ENCODE measurements around the gene ASTN2. TPM values are rescaled to one million over a fixed set of nuclear protein-coding genes. Genes with fewer than 3 reads are reported as not detected.

ASTN2 gene
- total RNA-seq, 1 donor from 2014 or later: 29.0 TPM

DNA sequence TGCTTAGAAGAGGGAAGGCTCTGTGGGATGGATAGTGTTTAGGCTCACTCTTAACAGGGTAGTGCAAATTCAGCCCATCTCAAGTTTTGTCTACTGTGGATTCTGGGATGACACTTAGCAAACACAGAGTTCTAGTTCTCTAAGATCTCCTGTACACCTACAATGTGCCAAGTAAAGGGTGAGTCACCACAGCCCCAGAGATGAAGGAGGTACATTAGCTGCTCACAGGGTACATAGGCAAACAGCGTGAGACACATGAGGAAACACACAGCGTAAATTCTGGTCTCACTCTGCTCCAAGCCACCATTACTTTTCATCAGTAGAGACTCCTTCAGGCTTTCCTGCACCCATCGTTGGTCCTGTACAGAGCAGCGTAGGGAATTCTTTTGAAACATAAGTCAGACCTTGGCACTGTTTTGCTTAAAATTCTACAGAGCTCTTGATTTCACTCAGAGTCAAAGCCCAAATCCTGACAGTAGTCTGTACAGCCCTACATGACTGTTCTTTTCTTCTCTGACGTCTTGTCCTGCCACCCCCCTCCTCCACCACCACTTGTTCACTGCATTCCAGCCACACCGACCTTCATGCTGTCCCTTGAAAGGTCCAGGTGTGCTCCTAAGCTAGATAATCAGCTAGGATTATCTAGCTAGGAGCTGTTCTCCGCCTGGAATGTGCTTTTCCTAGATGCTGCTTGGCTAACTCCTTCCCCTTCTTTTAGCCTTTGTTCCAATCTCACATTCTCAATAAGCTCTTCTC lies 8.7 kb downstream of the ASTN2 start:
- Mint-ChIP-seq H3K9me3 (ENCODE audit: low read depth) (no peaks in the 10 kb centered on the region), H3K4me3 (ENCODE audit: low read depth) (no peak overlapping the region), H3K36me3 (ENCODE audit: insufficient read depth) (no peaks in the 10 kb centered on the region), H3K27ac (no peak overlapping the region), H3K4me1 (ENCODE audit: low read depth) (peaks cover 22% of the 10 kb centered on the region), H3K27me3 (no peaks in the 10 kb centered on the region)
- DNase-seq (ENCODE audit: low spot score, unreplicated experiment): no peak
- TF ChIP-seq, protein P1, sequence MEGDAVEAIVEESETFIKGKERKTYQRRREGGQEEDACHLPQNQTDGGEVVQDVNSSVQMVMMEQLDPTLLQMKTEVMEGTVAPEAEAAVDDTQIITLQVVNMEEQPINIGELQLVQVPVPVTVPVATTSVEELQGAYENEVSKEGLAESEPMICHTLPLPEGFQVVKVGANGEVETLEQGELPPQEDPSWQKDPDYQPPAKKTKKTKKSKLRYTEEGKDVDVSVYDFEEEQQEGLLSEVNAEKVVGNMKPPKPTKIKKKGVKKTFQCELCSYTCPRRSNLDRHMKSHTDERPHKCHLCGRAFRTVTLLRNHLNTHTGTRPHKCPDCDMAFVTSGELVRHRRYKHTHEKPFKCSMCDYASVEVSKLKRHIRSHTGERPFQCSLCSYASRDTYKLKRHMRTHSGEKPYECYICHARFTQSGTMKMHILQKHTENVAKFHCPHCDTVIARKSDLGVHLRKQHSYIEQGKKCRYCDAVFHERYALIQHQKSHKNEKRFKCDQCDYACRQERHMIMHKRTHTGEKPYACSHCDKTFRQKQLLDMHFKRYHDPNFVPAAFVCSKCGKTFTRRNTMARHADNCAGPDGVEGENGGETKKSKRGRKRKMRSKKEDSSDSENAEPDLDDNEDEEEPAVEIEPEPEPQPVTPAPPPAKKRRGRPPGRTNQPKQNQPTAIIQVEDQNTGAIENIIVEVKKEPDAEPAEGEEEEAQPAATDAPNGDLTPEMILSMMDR (IDR thresholded peaks at IDR 0.05; ENCODE audit: unreplicated experiment): no peak

DNA sequence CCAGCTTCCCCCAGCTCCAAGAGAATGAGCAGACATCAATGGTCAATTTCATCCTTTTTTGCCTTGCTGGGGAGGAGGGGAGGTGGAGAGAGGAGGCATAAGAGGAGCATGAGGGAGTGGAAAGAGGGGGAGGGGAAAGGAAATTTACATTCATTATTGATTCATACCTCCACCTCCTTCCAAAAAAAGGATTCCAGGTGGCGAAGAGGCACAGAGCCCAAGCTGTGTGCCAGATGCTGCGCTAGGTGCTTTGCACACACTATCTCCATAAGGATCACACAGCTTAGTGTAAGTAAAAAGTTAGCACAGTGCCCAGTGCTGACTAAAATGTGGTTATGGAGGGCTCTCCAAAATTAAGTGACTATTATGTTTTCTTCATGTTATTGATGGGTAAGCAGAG lies 11.0 kb downstream of the ASTN2 start:
- H3K9me3 Mint-ChIP-seq (ENCODE audit: low read depth): no peaks in the 10 kb centered on the region
- no peaks in the 10 kb centered on the region for H3K27me3 Mint-ChIP-seq
- no peak for DNase-seq (ENCODE audit: low spot score, unreplicated experiment)
- TF ChIP-seq, protein P1 (IDR thresholded peaks at IDR 0.05; ENCODE audit: unreplicated experiment): no peak
- no peak overlapping the region for H3K4me3 Mint-ChIP-seq (ENCODE audit: low read depth)
- H3K4me1 Mint-ChIP-seq (ENCODE audit: low read depth): peaks cover 39% of the 10 kb centered on the region
- H3K36me3 Mint-ChIP-seq (ENCODE audit: insufficient read depth): no peaks in the 10 kb centered on the region
- no peak overlapping the region for H3K27ac Mint-ChIP-seq

DNA sequence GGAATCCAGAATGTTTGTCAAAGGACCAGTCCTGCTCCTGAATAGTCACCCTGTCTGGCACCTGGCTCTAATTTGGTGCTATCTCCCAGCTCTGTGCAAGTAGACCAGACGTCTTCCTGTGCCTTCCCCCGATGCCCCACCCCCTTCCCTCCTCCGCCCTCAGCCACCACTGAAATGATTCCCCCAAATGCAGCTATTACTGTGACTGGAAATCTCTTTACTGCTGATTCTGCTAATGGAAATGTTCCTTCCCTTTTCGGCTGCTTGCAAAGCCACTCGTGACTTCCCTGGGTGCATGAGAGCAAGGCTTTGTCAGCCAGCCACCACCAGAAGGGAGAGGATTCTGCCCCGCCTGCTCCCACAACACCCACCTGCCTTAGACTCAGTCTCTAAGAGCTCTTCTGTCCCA lies 11.4 kb downstream of the ASTN2 start:
- TF ChIP-seq, protein P1 (IDR thresholded peaks at IDR 0.05; ENCODE audit: unreplicated experiment): no peak
- DNase-seq (ENCODE audit: low spot score, unreplicated experiment): no peak
- H3K27ac Mint-ChIP-seq: no peak overlapping the region
- H3K4me3 Mint-ChIP-seq (ENCODE audit: low read depth): no peak overlapping the region
- no peaks in the 10 kb centered on the region for H3K36me3 Mint-ChIP-seq (ENCODE audit: insufficient read depth)
- no peaks in the 10 kb centered on the region for H3K27me3 Mint-ChIP-seq
- H3K4me1 Mint-ChIP-seq (ENCODE audit: low read depth): peaks cover 43% of the 10 kb centered on the region
- H3K9me3 Mint-ChIP-seq (ENCODE audit: low read depth): no peaks in the 10 kb centered on the region

DNA sequence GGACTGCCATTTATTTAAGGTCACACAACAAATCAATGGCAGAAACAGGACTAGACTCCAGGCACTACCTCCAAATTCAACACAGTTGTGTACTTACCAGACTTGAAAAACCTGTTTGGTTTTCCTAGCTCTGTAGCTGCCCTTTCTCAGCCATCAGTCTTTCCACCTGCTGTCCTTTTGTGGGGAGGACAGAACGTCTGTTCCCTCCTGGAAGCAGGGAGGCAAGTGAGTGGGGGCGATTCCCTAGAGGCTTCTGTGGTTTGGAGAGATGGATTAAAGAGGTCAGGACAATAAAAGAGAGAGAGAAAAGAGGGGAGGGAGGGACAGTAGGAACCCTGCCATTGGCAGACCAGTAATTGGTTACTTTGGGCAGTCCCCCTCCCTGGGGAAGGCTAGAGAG lies 14.7 kb downstream of the ASTN2 start:
- DNase-seq (ENCODE audit: low spot score, unreplicated experiment): no peak
- Mint-ChIP-seq H3K36me3 (ENCODE audit: insufficient read depth) (no peaks in the 10 kb centered on the region), H3K4me3 (ENCODE audit: low read depth) (peak overlapping the region; percentile 18), H3K27ac (peak overlapping the region; percentile 91), H3K9me3 (ENCODE audit: low read depth) (no peaks in the 10 kb centered on the region), H3K27me3 (no peaks in the 10 kb centered on the region), H3K4me1 (ENCODE audit: low read depth) (peaks cover 53% of the 10 kb centered on the region)
- TF ChIP-seq, protein P1 (IDR thresholded peaks at IDR 0.05; ENCODE audit: unreplicated experiment): no peak

DNA sequence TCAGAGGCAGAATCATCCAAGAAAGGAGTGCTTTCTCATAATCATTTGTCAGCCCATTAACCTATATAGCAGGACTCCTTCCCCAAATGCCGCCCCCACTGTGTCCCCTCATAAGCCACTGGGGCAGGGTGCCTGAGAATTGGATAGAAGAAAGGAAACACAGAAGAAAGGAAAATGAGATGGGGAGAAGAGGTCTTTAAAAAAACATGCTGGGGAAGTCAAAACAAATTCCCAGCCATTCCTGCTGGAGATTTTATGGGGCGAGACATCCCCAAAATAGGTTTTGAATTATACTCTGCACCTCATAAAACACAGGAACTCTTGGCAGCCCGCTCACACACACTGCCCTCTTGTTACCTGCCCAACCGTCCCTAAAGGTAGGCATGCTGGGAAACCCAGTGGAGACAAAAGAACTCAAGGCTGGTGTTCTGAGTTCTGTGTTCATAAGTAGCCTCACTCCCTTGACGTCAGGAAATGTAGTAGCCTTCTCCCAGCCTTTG lies 19.7 kb downstream of the ASTN2 start:
- Mint-ChIP-seq H3K9me3 (ENCODE audit: low read depth) (no peaks in the 10 kb centered on the region), H3K27me3 (no peaks in the 10 kb centered on the region), H3K4me3 (ENCODE audit: low read depth) (no peak overlapping the region), H3K4me1 (ENCODE audit: low read depth) (peaks cover 55% of the 10 kb centered on the region), H3K27ac (no peak overlapping the region), H3K36me3 (ENCODE audit: insufficient read depth) (no peaks in the 10 kb centered on the region)
- TF ChIP-seq, protein P1 (IDR thresholded peaks at IDR 0.05; ENCODE audit: unreplicated experiment): no peak
- no peak for DNase-seq (ENCODE audit: low spot score, unreplicated experiment)

All from progenitor cell of endocrine pancreas (in vitro differentiated cells).